HEK293 (cell line): ENCODE measurements around the gene COL5A3.

Experiments used
- ATF2 ChIP-seq: fragments of 450-650 bp; formaldehyde crosslinking; IDR thresholded peaks from 2 replicates; pipeline ENCODE4 v1.5.1; 2016; ENCODE audit warnings: missing biosample characterization, missing genetic modification characterization, low read depth
- GLIS2 ChIP-seq: fragments of 450-650 bp; formaldehyde crosslinking; IDR thresholded peaks from 2 replicates; pipeline ENCODE4 v1.5.1; 2016; ENCODE audit warnings: missing biosample characterization, missing genetic modification characterization
- KLF10 ChIP-seq: fragments of 450-650 bp; IDR thresholded peaks from 2 replicates; pipeline ENCODE4 v1.5.1; 2018; ENCODE audit warnings: missing biosample characterization, mild to moderate bottlenecking, missing genetic modification characterization
- KLF9 ChIP-seq: fragments of 450-650 bp; formaldehyde crosslinking; IDR thresholded peaks from 2 replicates; pipeline ENCODE4 v1.5.1; 2016; ENCODE audit warnings: missing biosample characterization, missing genetic modification characterization, low read depth
- MEIS1 ChIP-seq: sonication (generic); formaldehyde crosslinking; IDR thresholded peaks from 2 replicates; pipeline ENCODE4 v1.8.1; 2022; ENCODE audit warnings: missing genetic modification reagents, mild to moderate bottlenecking, borderline replicate concordance
- PBX3 ChIP-seq: sonication (generic); formaldehyde crosslinking; IDR thresholded peaks from 2 replicates; pipeline ENCODE4 v1.8.1; 2022; ENCODE audit warnings: mild to moderate bottlenecking, moderate library complexity, missing genetic modification reagents
- PRDM1 ChIP-seq: fragments of 450-650 bp; formaldehyde crosslinking; IDR thresholded peaks from 2 replicates; pipeline ENCODE4; 2016; ENCODE audit warnings: missing biosample characterization, missing genetic modification characterization
- PRDM10 ChIP-seq: fragments of 450-650 bp; formaldehyde crosslinking; IDR thresholded peaks from 2 replicates; pipeline ENCODE4 v1.5.1; 2016; ENCODE audit warnings: missing biosample characterization, missing genetic modification characterization
- SETDB1 ChIP-seq: IDR thresholded peaks from one replicate; pipeline ENCODE4 v1.6.1; 2017; ENCODE audit warnings: mild to moderate bottlenecking, low read length, moderate library complexity, mixed read lengths; ENCODE audit not compliant: insufficient read length
- ZBTB17 ChIP-seq: fragments of 450-650 bp; formaldehyde crosslinking; IDR thresholded peaks from 2 replicates; pipeline ENCODE4 v1.5.1; 2016; ENCODE audit warnings: missing biosample characterization, missing genetic modification characterization
- ZBTB21 ChIP-seq: fragments of 450-650 bp; formaldehyde crosslinking; IDR thresholded peaks from 2 replicates; pipeline ENCODE4 v1.5.1; 2017; ENCODE audit warnings: missing biosample characterization, missing genetic modification characterization
- ZBTB49 ChIP-seq: fragments of 450-650 bp; formaldehyde crosslinking; IDR thresholded peaks from 2 replicates; pipeline ENCODE4 v1.5.1; 2016; ENCODE audit warnings: missing biosample characterization, missing genetic modification characterization, low read depth
- ZNF148 ChIP-seq: fragments of 450-650 bp; formaldehyde crosslinking; IDR thresholded peaks from 2 replicates; pipeline ENCODE4 v1.5.0; 2017; ENCODE audit warnings: missing biosample characterization, missing genetic modification characterization, borderline replicate concordance
- ZNF175 ChIP-seq: fragments of 450-650 bp; formaldehyde crosslinking; IDR thresholded peaks from 2 replicates; pipeline ENCODE4 v1.5.1; 2016; ENCODE audit warnings: missing biosample characterization, missing genetic modification characterization
- ZNF26 ChIP-seq: fragments of 450-650 bp; formaldehyde crosslinking; IDR thresholded peaks from 2 replicates; pipeline ENCODE4 v1.5.1; 2016; ENCODE audit warnings: missing biosample characterization, missing genetic modification characterization
- ZNF311 ChIP-seq: fragments of 450-650 bp; formaldehyde crosslinking; IDR thresholded peaks from 2 replicates; pipeline ENCODE4 v1.5.1; 2017; ENCODE audit warnings: missing biosample characterization, missing genetic modification characterization, borderline replicate concordance
- ZNF76 ChIP-seq: fragments of 450-650 bp; formaldehyde crosslinking; IDR thresholded peaks from 2 replicates; pipeline ENCODE4; 2016; ENCODE audit warnings: low read depth, missing biosample characterization, missing genetic modification characterization, borderline replicate concordance
- ZNF843 ChIP-seq: fragments of 450-650 bp; formaldehyde crosslinking; IDR thresholded peaks from 2 replicates; pipeline ENCODE4 v1.5.1; 2016; ENCODE audit warnings: missing biosample characterization, missing genetic modification characterization
- ZSCAN18 ChIP-seq: fragments of 450-650 bp; formaldehyde crosslinking; IDR thresholded peaks from 2 replicates; pipeline ENCODE4 v1.5.1; 2016; ENCODE audit warnings: missing biosample characterization, missing genetic modification characterization
- ZSCAN4 ChIP-seq: fragments of 450-650 bp; formaldehyde crosslinking; IDR thresholded peaks from 2 replicates; pipeline ENCODE4 v1.5.1; 2017; ENCODE audit warnings: missing biosample characterization, missing genetic modification characterization

COL5A3 gene

GRCh38 chr19:10009714-10010224, 535 bp downstream of the COL5A3 start (continued):
- TF ChIP-seq ZSCAN18 (tag by site-specific recombination) (no peak; the same call in 1 of the 2 replicates), ZSCAN4 (tag by site-specific recombination) (peak; percentile 96), ZBTB21 (tag by site-specific recombination) (no peak), SETDB1 (no peak), ZBTB49 (tag by site-specific recombination) (no peak), PBX3 (CRISPR knock-in tag) (no peak), PRDM1 (tag by site-specific recombination) (peak; percentile 63), ZNF843 (no peak), ZNF311 (peak; percentile 61; the same call in 1 of the 2 replicates), ZNF148 (peak; percentile 41; the same call in 1 of the 2 replicates), MEIS1 (no peak), ZBTB17 (tag by site-specific recombination) (no peak), KLF10 (no peak), GLIS2 (tag by site-specific recombination) (no peak), ATF2 (no peak), ZNF175 (no peak; the same call in 1 of the 2 replicates), KLF9 (tag by site-specific recombination) (peak; percentile 77), ZNF26 (tag by site-specific recombination) (no peak), ZNF76 (tag by site-specific recombination) (peak; percentile 37; the same call in 1 of the 2 replicates), PRDM10 (tag by site-specific recombination) (no peak)
